ENCODE measurements around the gene TMEM11.

DNA sequence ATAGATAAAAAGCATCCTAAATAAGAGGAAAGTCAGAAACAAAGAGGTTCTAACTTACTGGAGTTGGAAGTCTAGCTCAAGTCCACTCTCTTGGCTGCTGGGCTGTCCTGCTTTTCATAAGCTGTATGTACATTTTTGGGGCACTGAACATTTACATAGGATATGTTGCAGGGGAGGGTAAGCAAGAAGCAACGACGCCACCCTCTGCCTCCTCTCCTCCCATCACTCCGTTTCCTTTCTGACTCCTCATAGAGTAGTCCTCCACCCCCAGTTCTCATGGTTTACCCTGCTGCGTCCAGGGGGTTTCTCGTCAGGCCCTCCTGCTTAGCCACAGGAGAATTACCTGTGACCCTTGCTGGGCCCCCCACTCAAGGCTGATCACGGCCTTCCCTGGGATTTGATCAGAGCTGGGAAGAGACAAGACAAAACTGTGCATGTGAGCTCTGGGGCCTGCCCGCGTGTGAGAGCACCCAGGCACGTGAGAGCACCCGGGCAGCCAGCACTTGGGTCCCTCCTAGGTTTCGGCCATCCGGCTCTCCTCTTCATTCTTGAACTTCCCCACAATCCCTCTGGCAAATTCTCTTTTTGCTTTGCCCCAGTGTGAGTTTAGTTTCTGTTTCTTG, 37.1 kb downstream of the TMEM11 start:
- TF ChIP-seq, protein P1, sequence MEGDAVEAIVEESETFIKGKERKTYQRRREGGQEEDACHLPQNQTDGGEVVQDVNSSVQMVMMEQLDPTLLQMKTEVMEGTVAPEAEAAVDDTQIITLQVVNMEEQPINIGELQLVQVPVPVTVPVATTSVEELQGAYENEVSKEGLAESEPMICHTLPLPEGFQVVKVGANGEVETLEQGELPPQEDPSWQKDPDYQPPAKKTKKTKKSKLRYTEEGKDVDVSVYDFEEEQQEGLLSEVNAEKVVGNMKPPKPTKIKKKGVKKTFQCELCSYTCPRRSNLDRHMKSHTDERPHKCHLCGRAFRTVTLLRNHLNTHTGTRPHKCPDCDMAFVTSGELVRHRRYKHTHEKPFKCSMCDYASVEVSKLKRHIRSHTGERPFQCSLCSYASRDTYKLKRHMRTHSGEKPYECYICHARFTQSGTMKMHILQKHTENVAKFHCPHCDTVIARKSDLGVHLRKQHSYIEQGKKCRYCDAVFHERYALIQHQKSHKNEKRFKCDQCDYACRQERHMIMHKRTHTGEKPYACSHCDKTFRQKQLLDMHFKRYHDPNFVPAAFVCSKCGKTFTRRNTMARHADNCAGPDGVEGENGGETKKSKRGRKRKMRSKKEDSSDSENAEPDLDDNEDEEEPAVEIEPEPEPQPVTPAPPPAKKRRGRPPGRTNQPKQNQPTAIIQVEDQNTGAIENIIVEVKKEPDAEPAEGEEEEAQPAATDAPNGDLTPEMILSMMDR (conservative IDR thresholded peaks at IDR 0.05 in 1 of 2, IDR thresholded peaks at IDR 0.05 in 1 of 2; ENCODE audit: extremely low read depth in 1 of 2, insufficient read depth in 1 of 2, low read depth in 1 of 2, low read length in 2 of 2): no peak
- TF ChIP-seq EZH2 (IDR thresholded peaks at IDR 0.05; ENCODE audit: borderline replicate concordance, low read length): no peak
